Tongue (tissue), 2 donors: ENCODE data around the gene PBX1. TPM values are rescaled to one million over a fixed set of nuclear protein-coding genes. Genes with fewer than 3 reads are reported as not detected.

ENCODE experiments used
- DNase-seq: peaks from one replicate; pipeline ENCODE4 v3.0.0-alpha.2; 2015
- total RNA-seq: library from RNA; depleted of rRNA; stranded (reverse); fragments of >200 nt; gene quantifications from one replicate; pipeline ENCODE4 v1.2.3, GENCODE V29; 2014

The PBX1 gene
- total RNA-seq, 1 donor from 2014 or later: 105 TPM

- DNase-seq: no peak
Observed at GRCh38 chr1:164726235-164726634, 167.3 kb downstream of the PBX1 start.

DNA sequence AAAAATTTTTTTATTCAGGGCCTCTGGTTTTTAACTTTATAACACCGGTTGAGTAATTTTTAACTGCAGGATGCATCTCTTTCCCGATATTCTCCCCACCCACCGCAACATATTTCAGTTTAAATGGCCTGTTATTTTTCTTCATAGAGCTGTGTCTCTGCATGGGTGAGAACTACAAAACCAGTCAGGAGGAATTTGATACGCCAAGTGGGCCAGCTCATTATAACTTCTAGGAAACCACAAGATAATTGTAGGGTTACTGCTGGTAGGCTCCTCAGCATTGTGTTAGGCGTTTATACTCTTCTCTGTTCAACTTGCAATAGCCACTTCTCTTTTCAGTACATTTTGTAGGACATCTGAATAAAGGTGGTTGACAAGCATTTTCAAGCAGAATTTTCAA, 169.7 kb downstream of the PBX1 start:
- no peak for DNase-seq

DNA sequence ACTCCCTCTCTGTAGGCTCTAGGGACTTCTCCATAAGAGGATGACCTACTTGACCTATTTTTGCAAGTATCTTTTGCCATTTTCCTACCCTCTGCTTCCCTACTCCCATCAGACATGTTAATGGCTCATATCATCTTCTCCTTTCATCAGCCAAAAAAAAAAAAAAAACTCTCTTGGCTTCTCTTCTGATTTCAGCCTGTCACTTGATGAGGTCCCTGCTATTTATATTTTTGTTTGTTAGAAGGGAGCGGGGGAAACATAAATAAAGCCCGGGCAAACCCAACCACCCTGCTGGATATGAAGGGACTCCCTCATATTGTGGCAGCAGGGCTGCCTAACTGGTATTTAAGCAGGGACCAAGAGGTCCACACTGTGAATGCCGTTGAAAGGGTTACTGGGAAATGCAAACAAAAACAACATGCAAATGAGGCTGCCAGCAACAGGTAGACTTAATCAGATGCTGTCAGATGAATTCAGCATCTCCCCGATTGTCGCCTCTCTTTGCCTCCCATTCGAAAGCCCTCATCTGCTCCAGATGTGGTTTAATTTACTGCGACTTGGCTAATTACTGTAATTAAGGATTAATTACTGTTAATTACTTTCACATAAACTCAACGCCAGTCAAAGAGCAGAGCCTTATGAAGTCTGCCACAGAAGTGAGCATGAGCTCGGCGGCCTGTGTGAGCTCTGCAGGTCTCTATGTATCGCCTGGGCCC, 172.3 kb downstream of the PBX1 start:
- DNase-seq: no peak

- DNase-seq: no peak
Observed at GRCh38 chr1:164733070-164733469, 174.1 kb downstream of the PBX1 start.

DNA sequence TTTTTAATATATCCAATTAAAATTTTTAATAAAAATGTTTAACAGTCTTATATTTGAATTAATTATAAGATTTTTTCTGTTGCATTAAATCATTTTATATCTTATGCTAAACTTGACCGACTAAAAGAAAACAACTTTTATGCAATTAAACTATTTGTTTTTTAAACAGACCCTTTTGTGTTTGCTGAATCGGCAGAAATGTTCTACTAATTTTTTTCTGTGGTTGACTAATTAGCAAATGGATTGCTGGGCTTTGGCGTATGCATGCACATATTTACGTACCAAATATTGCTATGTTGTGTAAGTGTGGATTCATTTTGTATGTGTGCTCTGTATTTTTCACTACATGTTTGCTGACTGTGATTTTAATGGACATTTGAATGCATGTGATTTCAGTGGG, 174.8 kb downstream of the PBX1 start:
- DNase-seq: no peak

GRCh38 chr1:164735315-164736052, 176.5 kb downstream of the PBX1 start:
- no peak for DNase-seq

- no peak for DNase-seq
Observed at GRCh38 chr1:164736137-164736536, 177.2 kb downstream of the PBX1 start.

GRCh38 chr1:164739189-164739588, 180.2 kb downstream of the PBX1 start:
- DNase-seq: no peak

DNA sequence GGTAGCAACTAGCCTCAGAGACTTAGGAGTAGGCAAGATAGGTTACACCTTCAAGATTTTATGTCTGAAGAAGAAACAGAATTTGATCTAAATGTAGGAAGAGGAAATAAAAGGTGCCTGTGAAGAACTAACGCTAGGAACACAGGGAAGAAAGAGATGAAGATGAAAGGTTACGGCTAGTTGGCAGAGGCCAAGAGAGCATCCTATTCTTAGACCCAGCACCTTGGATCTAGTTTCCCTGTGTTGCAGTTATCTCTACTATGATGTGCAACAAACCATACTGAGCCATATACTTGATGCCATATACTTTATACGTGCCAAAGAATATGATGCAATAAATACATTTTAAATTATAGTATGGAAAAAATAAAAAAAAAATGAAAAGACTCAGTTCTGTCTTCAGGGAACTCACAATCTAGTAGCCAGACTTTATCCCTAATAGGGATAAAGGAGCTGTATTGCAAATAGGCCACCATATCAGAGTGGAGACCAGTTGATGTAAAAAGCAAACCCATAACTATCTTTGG, 181.1 kb downstream of the PBX1 start:
- DNase-seq: no peak

DNA sequence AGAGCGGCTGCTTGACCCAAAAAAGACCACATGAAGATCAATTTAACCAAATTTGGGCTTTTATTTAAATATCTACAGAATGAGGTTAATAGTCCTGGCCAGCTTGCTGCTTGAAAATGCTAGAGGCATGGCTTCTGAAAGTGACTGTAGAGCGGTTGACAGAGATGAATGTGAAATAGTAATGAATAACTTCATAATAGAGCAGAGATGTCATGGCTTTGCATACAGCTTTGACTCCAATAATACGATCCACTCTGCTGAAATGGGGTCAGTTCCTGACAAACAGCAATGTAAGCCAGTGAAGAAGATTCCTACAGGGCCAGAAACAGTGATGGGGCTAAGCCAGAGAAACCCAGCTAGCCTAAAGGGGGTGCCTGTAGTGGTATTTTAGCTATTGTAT, 183.8 kb downstream of the PBX1 start:
- DNase-seq: no peak

DNA sequence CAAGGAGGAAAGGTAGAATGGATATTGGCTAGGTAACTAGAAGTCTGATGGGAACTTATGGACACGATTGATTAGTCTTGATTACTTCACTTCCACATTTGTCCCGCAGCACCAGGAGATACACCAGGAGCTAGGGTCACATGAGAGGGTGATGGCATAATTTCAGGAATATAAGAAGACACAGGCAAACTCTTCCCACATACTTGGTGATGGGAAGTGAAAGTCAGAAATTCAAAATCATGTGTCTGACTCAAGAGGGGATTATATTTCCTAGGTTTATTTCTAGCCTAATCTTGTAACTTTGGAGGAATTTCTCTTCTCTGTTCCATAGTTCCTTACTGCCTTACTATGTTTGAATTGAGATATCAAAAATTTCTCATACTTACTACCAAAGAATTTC, 185.0 kb downstream of the PBX1 start:
- no peak for DNase-seq

DNA sequence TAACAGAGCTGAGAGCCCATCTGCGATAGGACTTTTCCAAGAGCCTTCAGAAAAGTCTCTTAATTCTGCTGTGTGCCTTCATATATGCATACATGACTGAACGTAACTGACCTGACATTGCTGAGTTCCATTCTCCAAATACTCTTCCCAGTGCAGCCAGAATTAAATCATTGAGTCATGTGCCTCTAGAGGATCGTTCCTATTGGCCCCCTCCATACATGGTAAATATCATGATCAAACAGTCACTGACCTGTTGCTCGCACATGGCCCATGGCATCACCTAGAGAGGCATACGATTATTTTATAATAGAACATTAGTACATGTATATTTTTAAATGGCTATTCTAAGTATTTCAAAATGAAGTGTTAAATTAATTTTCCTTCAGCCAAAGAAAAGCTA, 186.8 kb downstream of the PBX1 start:
- DNase-seq: no peak

DNA sequence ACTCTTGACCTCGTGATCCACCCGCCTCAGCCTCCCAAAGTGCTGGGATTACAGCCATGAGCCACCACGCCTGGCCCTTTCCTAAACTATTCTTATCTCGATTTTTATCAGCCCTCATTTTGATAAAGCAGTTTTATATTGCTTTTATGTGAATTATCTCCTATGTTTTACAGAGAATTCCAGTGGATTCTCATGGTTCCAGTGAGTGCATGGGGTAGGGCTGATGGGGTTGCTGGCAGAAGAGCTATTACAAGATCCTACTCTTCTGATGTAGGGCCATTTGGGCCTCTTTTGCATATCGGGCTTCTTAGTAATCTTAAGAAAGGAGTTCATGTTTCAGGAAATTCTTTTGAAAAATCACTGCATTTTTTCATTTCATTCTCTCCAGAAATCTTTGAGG, 187.6 kb downstream of the PBX1 start:
- no peak for DNase-seq

GRCh38 chr1:164748253-164748899, 189.4 kb downstream of the PBX1 start:
- peak; percentile 50 for DNase-seq

GRCh38 chr1:164753521-164754077, 194.6 kb downstream of the PBX1 start:
- no peak for DNase-seq

GRCh38 chr1:164754088-164754600, 195.2 kb downstream of the PBX1 start:
- peak; percentile 56 for DNase-seq

DNA sequence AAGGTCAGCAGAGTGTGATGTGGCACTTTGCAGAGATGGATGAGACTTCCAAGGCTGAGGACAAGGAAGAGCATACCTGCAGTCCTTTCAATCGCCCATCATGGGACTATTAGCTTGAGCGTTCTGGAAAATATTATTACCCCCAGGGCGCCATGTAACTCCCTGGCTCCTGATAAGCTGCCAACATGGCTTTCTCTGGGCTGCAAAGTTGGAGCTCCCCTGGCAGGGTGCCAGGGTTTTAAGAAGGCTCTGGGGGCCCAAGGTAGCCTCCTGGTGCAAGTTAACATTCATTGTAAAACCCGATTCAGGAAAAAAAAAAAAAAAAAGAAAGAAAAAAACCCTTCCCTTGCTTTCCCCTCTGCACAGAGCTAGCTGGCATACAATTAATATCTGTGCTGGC, 196.7 kb downstream of the PBX1 start:
- no peak for DNase-seq

DNA sequence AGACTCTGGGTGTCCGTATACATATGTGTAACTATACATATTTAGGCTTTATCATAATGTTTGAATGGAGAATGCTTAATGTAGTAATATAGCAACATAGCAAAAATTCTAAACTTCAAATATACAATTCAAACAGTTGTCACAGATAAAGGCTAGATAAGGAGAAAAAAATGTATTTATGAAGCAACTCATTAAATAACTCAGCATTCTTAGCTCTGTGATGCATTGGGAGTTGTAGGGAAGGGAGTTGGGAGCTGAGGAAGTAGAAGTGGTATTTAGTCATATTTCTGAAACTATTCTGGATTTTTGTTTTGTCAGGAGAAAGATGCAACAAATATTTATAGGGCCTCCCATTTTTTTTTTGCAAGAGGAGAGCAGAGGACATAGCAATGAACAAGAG, 197.8 kb downstream of the PBX1 start:
- no peak for DNase-seq

DNA sequence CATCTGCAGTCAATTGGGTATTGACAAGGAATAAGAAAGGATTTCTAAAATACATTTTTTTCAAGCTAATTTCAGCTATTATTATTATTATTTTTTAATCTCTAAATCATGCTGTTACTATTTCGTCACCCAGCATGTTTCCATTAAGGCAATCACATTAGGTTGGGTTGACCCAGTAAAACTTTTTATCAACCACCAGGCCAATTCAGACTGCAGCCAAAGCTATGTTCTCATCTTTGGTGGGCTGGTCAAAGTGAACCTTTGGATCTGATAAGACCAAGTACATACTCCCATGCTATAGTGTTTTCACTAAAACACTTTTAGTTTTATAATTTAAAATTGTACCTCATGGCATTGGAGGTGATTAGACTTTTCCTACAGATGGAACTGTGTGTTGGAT, 198.6 kb downstream of the PBX1 start:
- DNase-seq: no peak

- no peak for DNase-seq
Observed at GRCh38 chr1:164759144-164759920, 200.3 kb downstream of the PBX1 start.

DNA sequence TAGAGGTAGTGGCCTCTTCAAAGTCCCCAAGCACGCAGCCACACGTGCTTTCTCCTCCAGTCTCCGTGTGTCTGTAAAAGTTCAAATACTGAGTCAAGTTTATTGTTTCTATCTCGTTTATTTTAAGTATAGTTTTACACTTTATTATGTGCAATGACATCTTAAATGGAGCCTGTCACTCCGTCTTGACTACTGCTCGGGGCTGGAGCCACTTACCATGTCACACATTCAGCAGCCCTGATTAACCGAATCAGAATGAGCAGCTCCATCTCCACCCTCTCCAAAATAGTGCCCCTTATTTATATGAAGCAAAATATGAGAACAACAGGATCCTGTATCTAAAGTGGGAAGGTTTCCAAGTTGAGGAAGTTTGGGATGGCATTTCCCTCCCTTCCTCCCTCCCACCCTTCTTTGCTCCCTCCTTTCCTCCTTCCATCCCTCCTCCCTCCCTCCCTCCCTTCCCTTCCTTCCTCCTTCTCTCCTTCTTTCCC, 201.0 kb downstream of the PBX1 start:
- no peak for DNase-seq

- DNase-seq: no peak
Observed at GRCh38 chr1:164760569-164760968, 201.6 kb downstream of the PBX1 start.
